Lower leg skin (tissue), 4 donors: Measurements from ENCODE around the gene ASB1. TPM values are rescaled to one million over a fixed set of nuclear protein-coding genes. Genes with fewer than 3 reads are reported as not detected.
"Not testable (repeated sequence)": the region's sequence is repeated elsewhere in the genome, so short reads cannot be mapped to it uniquely, and the experiment has no call there.

Experiments used
- DNase-seq, 2 donors: peaks; one replicate each; pipeline ENCODE4 v3.0.0-alpha.2; 2019; ENCODE audit warnings: low spot score in 2 of 2
- H3K4me3 ChIP-seq: fragments of 200-600 bp; sonication (generic); 2 replicates; pipeline ENCODE4 v1.5.1; 2017; ENCODE audit warnings: mild to moderate bottlenecking, low read depth; ENCODE audit not compliant: poor library complexity, severe bottlenecking
- POLR2A ChIP-seq, 2 donors: fragments of 450-650 bp; IDR thresholded peaks; one replicate each; pipeline ENCODE4 v1.6.1; 2016 to 2017; ENCODE audit warnings: antibody characterized with exemption in 2 of 2, mild to moderate bottlenecking in 1 of 2, moderate library complexity in 1 of 2
- WGBS, 2 donors: methylation state at CpG; one replicate each; pipeline ENCODE4 v1.1.5; 2018; 5-methylcytosine and 5-hydroxymethylcytosine counted together
- intact Hi-C: fragments of 100-400 bp; cut with DNase I; formaldehyde crosslinking; loops from one replicate; pipeline ENCODE4 v1.15.0; 2023; ENCODE audit warnings: low total_unique reads
- total RNA-seq, 4 donors: library from RNA; depleted of rRNA; stranded (reverse); fragments of >200 nt; gene quantifications; one replicate each; pipeline ENCODE4 v1.1.0, GENCODE V29; 2016
- TF ChIP-seq, protein P1 (sequence below), 3 donors: fragments of 450-650 bp; IDR thresholded peaks; one replicate each; pipeline ENCODE4 v1.5.1; 2016; ENCODE audit warnings: antibody characterized with exemption in 3 of 3, mild to moderate bottlenecking in 3 of 3, moderate library complexity in 2 of 3

ASB1 gene
- total RNA-seq, 4 donors from 2014 or later: 16.6 to 32.9 (median 21.0) TPM

DNA sequence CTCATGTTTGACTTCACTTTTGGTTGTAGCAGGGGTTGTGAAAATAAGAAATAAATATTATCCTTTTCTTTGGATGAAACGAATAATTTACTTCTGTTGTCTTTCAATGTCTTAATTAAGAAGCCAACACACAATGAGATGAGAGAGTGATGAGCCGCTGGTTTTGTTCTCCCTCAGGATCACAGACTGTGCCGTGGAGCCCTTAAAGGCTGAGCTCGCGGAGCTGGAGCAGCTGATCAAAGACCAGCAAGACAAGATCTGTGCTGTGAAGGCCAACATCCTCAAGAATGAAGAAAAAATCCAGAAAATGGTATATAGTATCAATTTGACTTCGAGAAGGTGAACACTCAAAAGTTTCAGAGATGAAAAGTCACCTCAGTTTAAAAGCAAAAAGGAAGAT lies 28.1 kb upstream of the ASB1 start:
- TF ChIP-seq, protein P1, sequence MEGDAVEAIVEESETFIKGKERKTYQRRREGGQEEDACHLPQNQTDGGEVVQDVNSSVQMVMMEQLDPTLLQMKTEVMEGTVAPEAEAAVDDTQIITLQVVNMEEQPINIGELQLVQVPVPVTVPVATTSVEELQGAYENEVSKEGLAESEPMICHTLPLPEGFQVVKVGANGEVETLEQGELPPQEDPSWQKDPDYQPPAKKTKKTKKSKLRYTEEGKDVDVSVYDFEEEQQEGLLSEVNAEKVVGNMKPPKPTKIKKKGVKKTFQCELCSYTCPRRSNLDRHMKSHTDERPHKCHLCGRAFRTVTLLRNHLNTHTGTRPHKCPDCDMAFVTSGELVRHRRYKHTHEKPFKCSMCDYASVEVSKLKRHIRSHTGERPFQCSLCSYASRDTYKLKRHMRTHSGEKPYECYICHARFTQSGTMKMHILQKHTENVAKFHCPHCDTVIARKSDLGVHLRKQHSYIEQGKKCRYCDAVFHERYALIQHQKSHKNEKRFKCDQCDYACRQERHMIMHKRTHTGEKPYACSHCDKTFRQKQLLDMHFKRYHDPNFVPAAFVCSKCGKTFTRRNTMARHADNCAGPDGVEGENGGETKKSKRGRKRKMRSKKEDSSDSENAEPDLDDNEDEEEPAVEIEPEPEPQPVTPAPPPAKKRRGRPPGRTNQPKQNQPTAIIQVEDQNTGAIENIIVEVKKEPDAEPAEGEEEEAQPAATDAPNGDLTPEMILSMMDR (IDR thresholded peaks at IDR 0.05): no peak
- TF ChIP-seq POLR2A (IDR thresholded peaks at IDR 0.05): no peak
- WGBS, 2 donors: 87 to 89% methylated on average over 6 of the region's 6 CpGs
- no peak for DNase-seq
- H3K4me3 ChIP-seq: no peak overlapping the region
- intact Hi-C loops: no loop called here

DNA sequence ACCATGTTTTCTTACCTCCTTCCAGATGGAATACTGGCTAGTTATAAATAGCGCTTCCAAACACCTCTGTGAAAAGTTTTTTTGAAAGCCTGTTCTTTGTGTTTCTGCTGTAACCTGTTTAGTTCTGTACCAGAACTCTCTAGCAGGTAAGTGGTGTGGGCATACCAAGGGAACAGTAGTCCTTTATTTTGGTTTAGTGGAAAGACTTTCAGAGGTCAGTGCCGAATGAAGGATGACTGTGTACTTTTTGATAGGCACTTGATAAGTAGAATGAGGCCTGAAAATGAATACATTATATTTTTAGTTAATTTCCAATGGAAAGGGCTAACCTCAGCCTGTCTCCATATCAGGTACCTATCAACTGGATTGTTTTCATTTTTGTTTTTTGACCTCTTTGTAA lies 27.6 kb upstream of the ASB1 start:
- no peak for TF ChIP-seq POLR2A (IDR thresholded peaks at IDR 0.05)
- TF ChIP-seq, protein P1 (IDR thresholded peaks at IDR 0.05): no peak
- intact Hi-C loops: no loop called here
- no peak overlapping the region for H3K4me3 ChIP-seq
- 88 to 90% methylated on average over 2 of the region's 2 CpGs for WGBS, 2 donors
- DNase-seq: no peak

DNA sequence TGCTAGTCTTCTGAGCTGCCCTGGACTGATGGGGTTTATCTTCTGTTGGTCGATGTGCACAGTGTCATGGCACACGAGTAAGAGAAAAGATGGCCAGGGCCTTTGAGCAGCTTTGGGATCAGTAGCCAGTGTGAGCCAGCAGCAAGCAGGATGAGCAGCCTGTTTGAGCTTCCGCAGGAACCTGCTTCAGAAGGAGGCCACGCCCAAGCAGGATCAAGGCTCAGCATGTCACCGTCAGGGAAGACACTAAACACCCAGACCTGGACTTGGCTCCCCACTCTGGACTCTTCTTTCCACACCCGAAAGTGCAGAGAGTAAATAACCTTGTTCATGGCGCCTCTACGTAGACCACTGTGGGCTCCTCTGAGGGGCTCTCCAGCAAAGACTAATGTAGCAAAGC lies 25.2 kb upstream of the ASB1 start:
- H3K4me3 ChIP-seq: no peak overlapping the region
- DNase-seq: peak in 1 of 2 donors; percentile 80
- 61 to 67% methylated on average over 8 of the region's 8 CpGs for WGBS, 2 donors
- intact Hi-C loops: no loop called here
- TF ChIP-seq, protein P1 (IDR thresholded peaks at IDR 0.05): no peak

DNA sequence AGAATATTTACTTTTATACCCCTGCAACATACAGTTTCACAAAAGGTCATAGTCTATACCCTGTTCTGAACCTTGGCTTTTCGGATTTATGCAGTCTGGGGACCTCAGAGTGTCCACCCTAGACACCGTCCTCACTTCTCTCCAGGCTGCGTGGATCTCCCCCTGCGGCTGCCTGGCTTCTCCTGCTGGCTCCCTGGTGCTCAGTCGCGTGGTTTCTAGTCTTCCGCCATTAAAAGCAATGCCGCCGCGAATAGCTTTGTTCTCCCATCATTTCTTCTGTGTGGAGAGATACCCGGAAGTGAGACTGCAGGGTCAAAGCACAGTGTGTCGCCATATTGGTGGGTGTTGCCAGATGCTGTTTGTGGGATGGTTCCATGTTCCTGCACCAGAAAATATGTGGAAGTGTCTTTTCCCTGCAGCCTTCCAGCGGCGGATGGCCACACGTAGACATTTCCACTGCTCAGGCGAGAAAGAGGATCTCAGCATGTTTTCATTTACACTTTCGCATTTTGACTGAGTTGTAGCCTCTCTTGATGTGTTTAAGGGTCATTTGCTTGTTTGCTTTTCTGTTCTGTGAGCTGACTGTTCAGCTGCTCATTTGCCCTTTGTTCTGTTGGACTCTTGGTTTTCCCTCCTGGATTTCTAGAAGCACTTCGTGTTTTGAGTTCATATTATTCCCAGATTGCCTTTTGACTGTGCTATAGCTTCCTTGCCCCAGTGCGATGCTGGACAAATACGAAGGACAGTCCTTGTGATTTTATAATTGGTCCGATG lies 22.9 kb upstream of the ASB1 start:
- WGBS, 2 donors: 91 to 93% methylated on average over 21 of the region's 21 CpGs
- TF ChIP-seq POLR2A (IDR thresholded peaks at IDR 0.05): no peak
- TF ChIP-seq, protein P1 (IDR thresholded peaks at IDR 0.05): no peak
- H3K4me3 ChIP-seq: no peak overlapping the region
- DNase-seq: peak in 1 of 2 donors; percentile 59
- intact Hi-C loops: no loop called here

DNA sequence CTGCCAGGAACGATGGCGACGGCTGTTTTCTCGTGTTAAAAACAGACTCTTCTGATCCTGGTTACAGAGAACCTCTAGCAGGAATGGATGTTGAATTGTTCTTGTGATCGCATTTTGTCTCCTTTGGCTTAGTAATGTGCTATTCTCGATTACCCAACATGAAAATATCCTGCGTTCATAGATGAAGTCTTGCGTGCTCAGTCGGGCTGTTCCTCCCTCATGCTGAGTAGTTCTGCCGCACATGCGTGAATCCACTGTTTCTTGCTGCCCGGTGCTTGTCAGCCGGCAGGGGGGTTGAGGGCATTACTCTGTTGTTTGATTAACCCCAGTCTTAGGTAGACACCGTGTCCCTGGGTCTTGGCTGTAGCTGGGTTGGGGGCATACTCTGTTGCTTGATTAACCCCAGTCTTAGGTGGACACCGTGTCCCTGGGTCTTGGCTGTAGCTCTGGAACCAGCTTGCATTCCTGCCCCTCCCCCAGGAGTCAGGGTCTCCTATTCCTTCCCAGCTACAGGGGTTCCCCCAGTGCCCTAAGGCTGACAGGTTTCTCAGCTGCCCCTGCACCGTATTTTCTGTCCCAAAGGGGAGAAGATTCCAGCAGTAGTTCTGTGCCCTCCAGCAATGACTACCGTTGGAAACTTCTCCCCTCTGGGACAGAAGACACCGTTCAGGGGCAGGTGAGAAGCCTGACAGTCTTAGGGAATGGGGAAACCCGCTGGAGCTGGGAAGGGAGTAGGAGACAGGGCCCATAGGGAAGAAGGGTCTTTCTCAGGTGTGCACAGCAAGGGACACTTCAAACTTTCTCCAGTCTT lies 22.1 kb upstream of the ASB1 start:
- no peak overlapping the region for H3K4me3 ChIP-seq
- DNase-seq: peak in 1 of 2 donors; percentile 39
- TF ChIP-seq, protein P1 (IDR thresholded peaks at IDR 0.05): no peak
- TF ChIP-seq POLR2A (IDR thresholded peaks at IDR 0.05): no peak
- intact Hi-C loops: no loop called here
- WGBS, 2 donors: 93 to 95% methylated on average over 19 of the region's 19 CpGs

DNA sequence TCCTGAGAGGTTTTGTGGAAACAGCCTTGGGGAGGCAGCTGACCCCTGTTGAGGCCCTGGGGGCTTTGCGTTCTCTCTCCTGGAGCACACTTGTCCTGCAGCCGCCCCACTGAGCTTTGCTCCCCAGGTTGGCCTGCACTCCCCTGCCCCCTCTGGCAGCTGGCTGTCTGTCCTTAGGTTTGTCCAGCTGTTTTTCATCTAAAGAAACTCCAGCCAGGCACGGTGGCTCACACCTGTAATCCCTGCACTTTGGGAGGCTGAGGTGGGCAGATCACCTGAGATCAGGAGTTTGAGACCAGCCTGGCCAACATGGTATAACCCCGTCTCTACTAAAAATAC lies 21.5 kb upstream of the ASB1 start:
- H3K4me3 ChIP-seq, intact Hi-C loops: not testable (repeated sequence)
- DNase-seq: peak in 1 of 2 donors; percentile 50
- 94 to 97% methylated on average over 4 of the region's 4 CpGs for WGBS, 2 donors
